ENCODE measurements around the gene DCAF12.

The DCAF12 gene

DNA sequence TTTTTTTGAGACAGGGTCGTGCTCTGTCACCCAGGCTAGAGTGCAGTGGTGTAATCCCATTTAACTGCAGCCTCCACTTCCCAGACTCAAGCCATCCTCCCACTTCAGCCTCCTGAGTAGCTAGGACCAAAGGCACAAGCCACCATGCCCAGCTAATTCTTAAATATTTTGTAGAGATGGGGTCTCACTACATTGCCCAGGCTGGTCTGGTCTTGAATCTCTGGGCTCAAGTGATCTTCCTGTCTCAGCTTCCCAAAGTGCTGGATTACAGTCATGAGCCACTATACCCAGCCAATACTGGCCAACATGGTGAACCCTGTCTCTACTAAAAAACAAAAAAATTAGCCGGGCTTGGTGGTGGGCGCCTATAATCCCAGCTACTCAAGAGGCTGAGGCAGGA lies 6.8 kb downstream of the DCAF12 start:
- peaks cover 88 to 98% (median 96%) of the 10 kb centered on the region in 11 experiments for H4K20me1 ChIP-seq
- H3K9me3 ChIP-seq (replicated peaks in 1 of 11) = no peaks in the 10 kb centered on the region
- H3K4me3 ChIP-seq = no peak overlapping the region
- no peak overlapping the region for H3K27ac ChIP-seq
- no peak overlapping the region for H3K4me2 ChIP-seq
- TF ChIP-seq Cebpa-rat (IDR thresholded peaks at IDR 0.05) = no peak
- H3K36me3 ChIP-seq = peaks cover 83 to 90% (median 86%) of the 10 kb centered on the region in 11 experiments
- no peak overlapping the region for H3K9ac ChIP-seq
- H3K4me1 ChIP-seq = peaks cover 27 to 40% (median 34%) of the 10 kb centered on the region in 10 experiments
- H3K27me3 ChIP-seq = no peaks in the 10 kb centered on the region; a peak in 1 of 22 replicates

DNA sequence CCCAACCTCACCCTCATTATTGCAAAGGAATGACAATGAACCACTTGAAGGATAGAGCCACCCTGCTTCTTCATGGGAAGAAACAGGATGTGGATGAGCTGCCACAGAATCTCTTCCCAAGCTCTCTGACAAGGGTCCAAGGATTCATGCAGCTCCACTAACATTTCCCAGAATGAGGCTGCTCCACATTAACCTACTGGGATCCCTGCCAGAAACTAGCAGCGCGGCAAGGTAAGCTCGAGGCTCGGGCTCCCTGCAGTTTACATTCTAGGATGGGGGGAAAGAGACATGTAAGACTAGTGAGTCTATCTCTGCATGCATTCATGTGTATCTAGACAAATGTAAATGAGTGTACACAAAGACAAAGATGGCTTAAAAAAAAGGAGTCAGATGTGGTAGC lies 12.1 kb downstream of the DCAF12 start:
- H3K4me2 ChIP-seq = no peak overlapping the region
- H3K9me3 ChIP-seq (replicated peaks in 1 of 11) = no peaks in the 10 kb centered on the region
- peaks cover 76 to 100% (median 100%) of the 10 kb centered on the region in 11 experiments for H4K20me1 ChIP-seq
- peaks cover 93 to 100% (median 98%) of the 10 kb centered on the region in 11 experiments for H3K36me3 ChIP-seq
- H3K27me3 ChIP-seq = no peaks in the 10 kb centered on the region
- no peak overlapping the region for H3K27ac ChIP-seq
- TF ChIP-seq Cebpa-rat (IDR thresholded peaks at IDR 0.05) = no peak
- H3K4me3 ChIP-seq = no peak overlapping the region
- peaks cover 0 to 18% (median 3%) of the 10 kb centered on the region in 10 experiments; a peak in 10 of 20 replicates for H3K4me1 ChIP-seq
- no peak overlapping the region for H3K9ac ChIP-seq

DNA sequence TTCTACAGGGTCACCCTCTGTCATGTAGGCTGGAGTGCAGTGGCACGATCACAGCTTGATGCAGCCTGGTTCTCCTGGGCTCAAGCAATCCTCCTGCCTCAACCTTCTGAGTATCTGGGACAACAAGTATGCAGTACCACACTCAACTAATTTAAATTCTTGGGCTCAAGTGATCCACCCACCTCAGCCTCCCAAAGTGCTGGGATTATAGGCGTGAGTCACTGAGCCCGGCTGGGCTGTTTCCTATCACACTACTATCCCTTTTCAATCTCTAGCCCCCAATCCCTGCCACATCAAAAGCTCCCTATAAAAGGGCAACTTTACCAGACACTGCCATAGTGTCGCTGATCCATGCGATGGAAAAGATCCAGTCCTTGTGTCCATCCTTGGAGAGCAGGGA lies 20.4 kb downstream of the DCAF12 start:
- no peaks in the 10 kb centered on the region for H3K9me3 ChIP-seq (replicated peaks in 1 of 11)
- H3K4me3 ChIP-seq = no peak overlapping the region
- no peak overlapping the region for H3K27ac ChIP-seq
- H3K27me3 ChIP-seq = no peaks in the 10 kb centered on the region
- TF ChIP-seq Cebpa-rat (IDR thresholded peaks at IDR 0.05) = no peak
- H3K4me1 ChIP-seq = peaks cover 0 to 7% (median 0%) of the 10 kb centered on the region in 10 experiments; a peak in 4 of 20 replicates
- H3K9ac ChIP-seq = no peak overlapping the region
- H4K20me1 ChIP-seq = peaks cover 39 to 100% (median 77%) of the 10 kb centered on the region in 11 experiments
- no peak overlapping the region for H3K4me2 ChIP-seq
- H3K36me3 ChIP-seq = peaks cover 95 to 100% (median 99%) of the 10 kb centered on the region in 11 experiments

DNA sequence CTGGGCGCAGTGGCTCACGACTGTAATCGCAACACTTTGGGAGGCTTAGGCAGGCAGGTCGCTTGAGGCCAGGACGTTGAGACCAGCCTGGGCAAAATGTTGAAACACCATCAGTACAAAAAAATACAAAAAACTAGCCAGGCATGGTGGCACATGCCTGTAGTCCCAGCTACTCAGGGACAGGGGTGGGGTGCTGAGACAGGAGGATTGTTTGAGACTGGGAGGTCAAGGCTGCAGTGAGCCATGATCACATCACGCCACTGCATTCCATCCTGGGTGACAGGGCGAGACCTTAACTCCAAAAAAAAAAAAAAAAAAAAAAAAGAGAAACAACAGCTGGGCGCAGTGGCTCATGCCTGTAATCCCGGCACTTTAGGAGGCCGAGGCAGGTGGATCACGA lies 23.7 kb downstream of the DCAF12 start:
- peaks cover 26 to 99% (median 63%) of the 10 kb centered on the region in 11 experiments; a peak in 19 of 22 replicates for H4K20me1 ChIP-seq
- H3K36me3 ChIP-seq = peaks cover 99 to 100% (median 100%) of the 10 kb centered on the region in 11 experiments
- no peak overlapping the region for H3K27ac ChIP-seq
- no peaks in the 10 kb centered on the region for H3K27me3 ChIP-seq
- H3K9ac ChIP-seq = no peak overlapping the region
- H3K4me2 ChIP-seq = no peak overlapping the region
- no peaks in the 10 kb centered on the region for H3K9me3 ChIP-seq (replicated peaks in 1 of 11)
- H3K4me1 ChIP-seq = peaks cover 0 to 4% (median 0%) of the 10 kb centered on the region in 10 experiments; a peak in 3 of 20 replicates
- TF ChIP-seq Cebpa-rat (IDR thresholded peaks at IDR 0.05) = no peak
- H3K4me3 ChIP-seq = no peak overlapping the region

DNA sequence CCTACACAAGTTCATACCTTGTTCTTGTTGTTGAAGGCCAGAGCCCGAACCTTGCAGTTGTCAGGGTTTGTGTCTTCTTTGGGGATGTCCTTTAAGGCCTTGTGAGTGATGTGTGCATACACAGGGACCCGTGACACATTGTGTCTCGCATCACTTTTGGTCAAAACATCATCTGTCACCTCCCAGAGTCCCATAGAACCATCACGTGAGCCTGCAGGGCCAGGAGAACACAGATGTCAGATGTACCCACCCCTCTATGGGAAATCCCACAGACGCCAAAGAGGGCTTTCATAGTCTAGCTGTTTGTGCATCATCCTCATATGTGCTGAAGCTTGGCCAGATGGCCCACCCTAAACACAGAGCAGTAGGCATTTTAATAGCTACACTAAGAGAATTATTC lies 28.2 kb downstream of the DCAF12 start:
- Histone ChIP-seq H3K27ac (no peak overlapping the region), H3K9ac (no peak overlapping the region), H3K36me3 (peaks cover 98 to 100% (median 100%) of the 10 kb centered on the region in 11 experiments), H4K20me1 (peaks cover 15 to 87% (median 48%) of the 10 kb centered on the region in 11 experiments; a peak in 18 of 22 replicates), H3K4me1 (peaks cover 0 to 4% (median 0%) of the 10 kb centered on the region in 10 experiments; a peak in 3 of 20 replicates), H3K4me2 (no peak overlapping the region), H3K27me3 (no peaks in the 10 kb centered on the region), H3K9me3 (replicated peaks in 1 of 11) (no peaks in the 10 kb centered on the region), H3K4me3 (no peak overlapping the region)
- TF ChIP-seq Cebpa-rat (IDR thresholded peaks at IDR 0.05) = no peak

DNA sequence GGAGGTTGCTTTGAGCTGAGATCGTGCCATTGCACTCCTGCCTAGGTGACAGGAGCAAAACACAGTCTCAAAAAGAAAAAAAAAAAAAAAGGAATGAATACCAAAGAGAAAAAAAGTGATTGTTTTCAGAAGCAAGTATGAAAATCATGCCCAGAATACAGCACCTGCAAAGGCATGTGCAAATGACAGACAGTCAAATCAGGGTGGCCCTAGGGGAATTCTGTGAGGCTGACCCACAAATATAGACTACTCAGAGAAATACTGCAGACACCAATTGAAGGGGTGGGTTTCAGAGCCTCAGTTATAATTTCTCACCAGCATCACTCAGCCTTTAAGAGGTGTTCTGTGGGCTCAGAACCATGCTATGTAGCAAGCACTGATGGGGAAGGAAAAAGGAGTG lies 28.6 kb downstream of the DCAF12 start:
- Histone ChIP-seq H3K4me2 (no peak overlapping the region), H3K36me3 (peaks cover 98 to 100% (median 100%) of the 10 kb centered on the region in 11 experiments), H3K4me3 (no peak overlapping the region), H3K27ac (no peak overlapping the region), H3K9ac (no peak overlapping the region), H3K4me1 (peaks cover 0 to 4% (median 0%) of the 10 kb centered on the region in 10 experiments; a peak in 3 of 20 replicates), H4K20me1 (peaks cover 15 to 87% (median 50%) of the 10 kb centered on the region in 11 experiments; a peak in 18 of 22 replicates), H3K27me3 (no peaks in the 10 kb centered on the region), H3K9me3 (replicated peaks in 1 of 11) (no peaks in the 10 kb centered on the region)
- TF ChIP-seq Cebpa-rat (IDR thresholded peaks at IDR 0.05) = no peak

DNA sequence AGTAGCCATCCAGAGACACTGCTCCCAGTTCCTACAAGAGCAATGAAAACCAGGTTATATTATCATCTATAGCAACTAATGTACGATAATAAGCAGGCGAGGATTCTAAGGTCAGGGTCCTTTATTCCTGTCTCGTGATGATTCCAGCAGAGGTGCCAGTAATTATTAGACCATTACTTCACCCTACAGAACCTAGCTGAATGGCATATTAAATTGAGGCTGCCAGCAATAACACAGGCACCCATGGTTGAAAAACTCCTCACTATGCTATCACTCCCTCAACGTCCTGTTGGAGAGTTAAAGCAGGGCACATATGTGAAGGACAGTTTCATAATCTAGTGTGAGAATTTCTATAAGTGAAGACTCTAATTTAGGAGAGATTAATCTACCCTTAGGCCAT lies 29.7 kb downstream of the DCAF12 start:
- no peak overlapping the region for H3K4me2 ChIP-seq
- H4K20me1 ChIP-seq = peaks cover 10 to 91% (median 54%) of the 10 kb centered on the region in 11 experiments; a peak in 18 of 22 replicates

DNA sequence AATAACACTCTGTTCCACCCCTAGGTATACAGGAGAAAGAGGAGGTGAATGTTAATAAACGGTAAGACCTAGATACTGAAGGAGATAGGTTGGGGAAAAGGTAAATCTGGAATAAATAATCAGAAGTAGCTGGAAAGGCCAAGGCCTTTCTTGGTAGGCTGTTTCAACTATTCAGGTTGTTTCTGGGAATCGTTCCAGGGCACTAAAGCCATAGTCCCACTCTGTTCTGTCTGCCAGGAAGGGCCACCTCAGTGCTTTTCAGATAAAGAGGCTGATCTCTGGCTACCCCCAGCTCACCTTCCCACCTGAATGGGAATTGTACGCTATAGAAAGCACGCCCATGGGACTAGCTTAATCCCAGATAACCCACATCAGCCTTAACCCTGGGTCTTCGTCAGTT lies 32.9 kb downstream of the DCAF12 start:
- TF ChIP-seq Cebpa-rat (IDR thresholded peaks at IDR 0.05) = no peak
- Histone ChIP-seq H4K20me1 (peaks cover 6 to 91% (median 38%) of the 10 kb centered on the region in 11 experiments; a peak in 18 of 22 replicates), H3K9me3 (replicated peaks in 1 of 11) (no peaks in the 10 kb centered on the region), H3K36me3 (peaks cover 99 to 100% (median 100%) of the 10 kb centered on the region in 11 experiments), H3K4me1 (peaks cover 0 to 4% (median 0%) of the 10 kb centered on the region in 10 experiments; a peak in 3 of 20 replicates), H3K9ac (no peak overlapping the region), H3K27ac (no peak overlapping the region), H3K4me3 (no peak overlapping the region), H3K4me2 (no peak overlapping the region), H3K27me3 (no peaks in the 10 kb centered on the region)

More for the DNA sequence above, 29.7 kb downstream of the DCAF12 start:
- Histone ChIP-seq H3K4me1 (peaks cover 0 to 4% (median 0%) of the 10 kb centered on the region in 10 experiments; a peak in 3 of 20 replicates), H3K27ac (no peak overlapping the region), H3K9me3 (replicated peaks in 1 of 11) (no peaks in the 10 kb centered on the region), H3K27me3 (no peaks in the 10 kb centered on the region), H3K36me3 (peaks cover 98 to 100% (median 100%) of the 10 kb centered on the region in 11 experiments), H3K9ac (no peak overlapping the region), H3K4me3 (no peak overlapping the region)
- TF ChIP-seq Cebpa-rat (IDR thresholded peaks at IDR 0.05) = no peak

DNA sequence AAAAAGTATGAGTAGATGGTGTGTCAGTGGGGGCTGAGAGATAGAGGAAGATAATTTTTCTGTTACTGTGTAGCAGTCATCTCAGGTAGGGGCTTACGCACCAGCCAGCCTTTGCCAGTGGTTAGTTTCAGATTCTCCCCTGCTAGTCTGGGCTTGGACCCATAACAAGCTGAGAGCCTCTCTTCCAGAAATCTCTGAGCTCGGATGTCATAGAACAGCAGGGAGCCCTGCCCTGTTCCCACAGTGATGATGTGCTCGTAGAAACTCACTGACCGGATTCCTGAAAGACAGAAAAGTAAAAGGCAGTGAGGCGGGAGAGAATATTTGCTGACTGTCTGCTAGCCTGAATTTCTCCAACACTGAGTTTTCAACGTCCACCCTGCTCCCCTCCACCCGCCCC lies 37.2 kb downstream of the DCAF12 start:
- H3K36me3 ChIP-seq = peaks cover 90 to 100% (median 95%) of the 10 kb centered on the region in 11 experiments
- H3K4me2 ChIP-seq = no peak overlapping the region
- H3K9me3 ChIP-seq (replicated peaks in 1 of 11) = no peaks in the 10 kb centered on the region
- H3K4me3 ChIP-seq = no peak overlapping the region
- H3K27me3 ChIP-seq = no peaks in the 10 kb centered on the region
- TF ChIP-seq Cebpa-rat (IDR thresholded peaks at IDR 0.05) = no peak
- no peak overlapping the region for H3K27ac ChIP-seq
- peaks cover 4 to 82% (median 24%) of the 10 kb centered on the region in 11 experiments; a peak in 15 of 22 replicates for H4K20me1 ChIP-seq
- no peak overlapping the region for H3K9ac ChIP-seq
- peaks cover 0 to 21% (median 0%) of the 10 kb centered on the region in 10 experiments; a peak in 5 of 20 replicates for H3K4me1 ChIP-seq

All from BLaER1 treated with 17β-estradiol and CSF1 and Interleukin-3, amounts not matched to agents 10 nM and 100 nM (cell line).